ENCODE data around the gene PTGES3.

GRCh38 chr12:56628671-56629458, 59.2 kb downstream of the PTGES3 start:
- TF ChIP-seq CTCF (IDR thresholded peaks at IDR 0.05; ENCODE audit: low read depth, low read length) (no peak), EZH2phosphoT487 (IDR thresholded peaks at IDR 0.05; ENCODE audit: low read depth) (no peak)
